HG02840 (cell line): ENCODE results near the gene FCGR3B.
"Not testable (repeated sequence)": the region's sequence is repeated elsewhere in the genome, so short reads cannot be mapped to it uniquely, and the experiment has no call there.

Experiments
- ATAC-seq: cut with Tn5 transposase; IDR thresholded peaks from one replicate; pipeline ENCODE4 v1.9.1; 2021; ENCODE audit warnings: mild to moderate bottlenecking, moderate library complexity, moderate number of reproducible peaks; ENCODE audit not compliant: unreplicated experiment, low FRiP score

Gene FCGR3B

DNA sequence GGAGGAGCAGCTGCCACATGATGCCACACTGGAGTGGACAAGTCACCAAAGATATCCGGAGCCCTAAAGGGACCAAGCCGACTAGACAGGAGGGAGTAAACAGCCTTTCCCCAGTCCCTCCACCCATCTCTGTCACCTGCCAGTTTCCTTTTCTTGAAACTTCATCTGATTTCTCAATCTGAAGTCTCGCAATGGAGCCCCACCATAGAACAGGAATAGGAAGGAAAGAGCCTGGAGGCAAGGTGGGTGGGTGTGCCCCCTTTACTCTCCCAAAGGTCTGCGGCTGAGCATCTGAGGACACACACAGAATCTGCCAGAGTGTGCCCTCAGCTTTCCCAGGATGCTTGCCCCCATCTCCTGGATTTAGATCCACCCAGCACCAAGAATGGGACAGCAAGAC, at the start of gene FCGR3B:
Gene FCGR3B, minus strand, starts transcription at position 101 of the 400 bp plus-strand sequence. Its CDS starts 82 bp downstream, at position 19.
- no peak for ATAC-seq

DNA sequence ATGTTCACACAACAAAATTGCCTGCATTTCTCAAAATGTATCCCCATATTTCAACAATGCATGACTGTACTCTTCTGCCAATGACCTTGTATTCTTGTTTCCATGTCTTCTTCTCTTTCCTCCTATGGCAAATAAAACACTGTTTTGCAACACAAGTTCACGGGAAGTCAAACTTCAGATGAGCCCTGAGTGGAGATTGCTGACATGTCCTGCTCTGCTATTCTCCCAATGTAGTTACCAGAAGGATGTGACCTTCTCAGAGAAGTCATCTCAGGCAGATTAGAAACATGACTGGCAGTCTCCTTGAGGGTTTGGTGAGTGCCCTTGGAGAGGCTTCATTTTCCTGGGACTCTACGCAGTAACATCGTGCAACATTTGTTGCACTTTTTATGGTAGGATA, 47.5 kb upstream of the FCGR3B start:
- ATAC-seq, result no peak

DNA sequence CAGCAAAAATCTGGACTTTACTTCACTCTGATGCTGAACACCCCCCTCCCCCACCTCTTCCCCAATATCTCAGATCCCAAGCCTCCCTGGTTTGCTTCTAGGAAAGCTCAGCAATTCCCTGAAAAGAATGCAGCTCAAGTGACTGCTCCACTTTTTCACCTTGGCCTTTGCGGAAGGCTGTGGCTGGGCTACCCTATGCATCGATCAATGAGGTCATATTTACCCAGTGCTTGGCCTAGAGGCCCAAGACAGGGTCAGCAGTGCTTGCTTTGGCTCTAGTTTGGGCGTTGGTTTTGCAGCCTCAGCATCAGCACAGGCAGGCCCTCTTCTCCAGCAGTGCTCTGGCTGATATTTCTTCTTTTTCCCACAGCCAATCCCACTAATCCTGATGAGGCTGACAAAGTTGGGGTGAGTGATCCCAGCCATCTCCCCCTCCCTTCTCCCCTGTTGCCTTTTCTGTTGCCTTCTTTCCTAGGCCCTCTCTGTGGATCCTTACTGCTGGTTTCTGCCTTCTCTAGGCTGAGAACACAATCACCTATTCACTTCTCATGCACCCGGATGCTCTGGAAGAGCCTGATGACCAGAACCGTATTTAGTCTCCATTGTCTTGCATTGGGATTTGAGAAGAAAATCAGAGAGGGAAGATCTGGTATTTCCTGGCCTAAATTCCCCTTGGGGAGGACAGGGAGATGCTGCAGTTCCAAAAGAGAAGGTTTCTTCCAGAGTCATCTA, 46.1 kb upstream of the FCGR3B start:
- no peak for ATAC-seq

- ATAC-seq, result no peak
Measured at GRCh38 chr1:161676441-161676840, 45.5 kb upstream of the FCGR3B start.

GRCh38 chr1:161674908-161675307, 43.9 kb upstream of the FCGR3B start:
- not testable (repeated sequence) for ATAC-seq

DNA sequence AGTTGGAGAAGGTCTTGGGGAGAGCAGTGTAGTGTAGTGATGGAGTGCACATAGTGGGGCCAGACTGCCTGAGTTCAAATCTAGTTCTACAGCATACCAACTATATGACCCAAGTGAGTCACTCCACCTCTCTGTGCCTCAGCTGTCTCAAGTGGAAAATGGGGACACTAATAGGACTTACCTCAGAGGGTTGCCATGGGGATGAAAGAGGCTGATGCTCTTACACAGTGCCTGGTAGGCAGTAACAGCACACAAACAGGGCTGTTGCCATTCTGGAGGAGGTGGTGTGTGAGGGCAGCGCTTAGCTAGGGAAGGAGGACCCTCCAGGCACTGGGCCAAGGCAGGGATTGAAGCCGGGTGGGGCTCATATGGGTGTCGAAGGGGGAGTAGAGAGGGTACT, 43.5 kb upstream of the FCGR3B start:
- ATAC-seq, result not testable (repeated sequence)

GRCh38 chr1:161673437-161673836, 42.5 kb upstream of the FCGR3B start:
- ATAC-seq, result not testable (repeated sequence)

DNA sequence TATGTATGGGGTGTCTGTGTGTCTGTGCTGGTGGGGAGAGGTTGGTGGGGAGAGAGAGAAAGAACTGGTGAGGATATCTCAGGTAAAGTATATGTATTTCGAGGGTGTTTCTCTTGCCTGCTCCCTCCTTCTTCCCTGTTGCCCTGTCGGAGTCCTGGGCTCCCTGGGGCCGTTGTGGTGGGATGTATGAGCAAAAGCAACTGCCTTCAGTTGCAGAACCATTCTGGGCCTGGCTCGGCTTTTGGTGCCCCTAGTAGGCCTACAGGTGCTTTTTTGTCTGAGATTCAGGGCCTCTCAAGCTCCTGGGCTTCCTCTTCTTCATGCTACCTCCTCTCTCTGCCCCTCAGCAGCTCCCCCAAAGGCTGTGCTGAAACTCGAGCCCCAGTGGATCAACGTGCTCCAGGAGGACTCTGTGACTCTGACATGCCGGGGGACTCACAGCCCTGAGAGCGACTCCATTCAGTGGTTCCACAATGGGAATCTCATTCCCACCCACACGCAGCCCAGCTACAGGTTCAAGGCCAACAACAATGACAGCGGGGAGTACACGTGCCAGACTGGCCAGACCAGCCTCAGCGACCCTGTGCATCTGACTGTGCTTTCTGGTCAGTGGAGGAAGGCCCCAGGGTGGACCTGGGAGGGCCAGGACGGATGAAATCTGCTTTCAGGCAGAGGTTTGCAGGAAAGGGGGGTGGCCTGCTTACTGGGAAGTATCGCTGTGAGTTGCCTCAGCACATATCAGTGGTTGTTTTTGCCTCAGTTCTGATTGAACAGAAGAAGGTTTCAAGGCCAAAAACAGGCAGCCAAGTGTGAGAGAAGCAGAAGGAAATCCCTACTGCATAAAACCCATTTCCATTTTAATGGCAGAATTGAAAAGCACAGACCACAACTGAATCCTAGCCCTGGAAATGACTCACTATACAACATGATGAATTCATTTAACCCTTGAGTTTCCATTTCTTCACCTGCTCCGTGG, 40.4 kb upstream of the FCGR3B start:
- not testable (repeated sequence) for ATAC-seq

DNA sequence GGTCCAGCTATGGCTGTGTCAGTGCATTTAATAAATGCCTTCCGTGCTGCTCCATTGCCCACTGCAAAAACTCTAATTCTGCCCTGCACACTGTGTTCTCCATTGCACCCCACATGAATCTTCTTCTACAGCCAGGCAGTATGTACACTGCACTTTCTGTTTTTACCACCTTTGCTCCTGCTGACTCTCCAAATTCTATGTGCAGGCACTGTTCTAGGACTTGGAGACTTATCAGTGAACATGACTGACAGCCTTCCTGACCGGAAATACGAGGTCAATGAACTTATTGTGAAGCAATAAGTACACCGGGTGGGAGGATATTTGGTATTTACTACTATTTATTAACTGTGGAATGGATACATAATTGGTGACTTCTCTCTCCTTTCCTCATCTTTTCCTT, 33.7 kb upstream of the FCGR3B start:
- ATAC-seq, result not testable (repeated sequence)

DNA sequence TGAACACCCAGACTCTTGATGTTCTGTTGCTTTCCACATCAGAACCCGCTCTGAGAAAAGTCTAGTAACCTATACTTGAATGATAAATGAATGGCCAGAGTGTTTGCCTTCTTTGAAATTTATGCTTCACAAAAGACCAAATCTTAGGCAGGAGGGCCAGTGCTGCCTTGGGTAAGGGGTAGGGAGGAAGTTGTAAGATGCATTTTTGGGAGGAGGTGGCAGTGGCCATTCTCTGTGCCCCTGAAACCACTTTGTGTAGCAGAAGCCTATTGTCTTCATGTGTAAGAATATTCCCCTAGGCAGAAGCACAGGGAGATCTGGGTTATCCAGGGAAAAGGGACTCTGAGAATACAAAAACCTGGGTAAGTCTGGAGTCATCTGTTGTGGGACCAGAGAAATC, 32.6 kb upstream of the FCGR3B start:
- not testable (repeated sequence) for ATAC-seq

- ATAC-seq, result peak; percentile 67
Measured at GRCh38 chr1:161662684-161663339, 31.8 kb upstream of the FCGR3B start, which contains the start of gene FCGR2B. Gene FCGR2B (plus strand): TSS chr1:161663143. CDS start chr1:161663242, 99 bp downstream.

DNA sequence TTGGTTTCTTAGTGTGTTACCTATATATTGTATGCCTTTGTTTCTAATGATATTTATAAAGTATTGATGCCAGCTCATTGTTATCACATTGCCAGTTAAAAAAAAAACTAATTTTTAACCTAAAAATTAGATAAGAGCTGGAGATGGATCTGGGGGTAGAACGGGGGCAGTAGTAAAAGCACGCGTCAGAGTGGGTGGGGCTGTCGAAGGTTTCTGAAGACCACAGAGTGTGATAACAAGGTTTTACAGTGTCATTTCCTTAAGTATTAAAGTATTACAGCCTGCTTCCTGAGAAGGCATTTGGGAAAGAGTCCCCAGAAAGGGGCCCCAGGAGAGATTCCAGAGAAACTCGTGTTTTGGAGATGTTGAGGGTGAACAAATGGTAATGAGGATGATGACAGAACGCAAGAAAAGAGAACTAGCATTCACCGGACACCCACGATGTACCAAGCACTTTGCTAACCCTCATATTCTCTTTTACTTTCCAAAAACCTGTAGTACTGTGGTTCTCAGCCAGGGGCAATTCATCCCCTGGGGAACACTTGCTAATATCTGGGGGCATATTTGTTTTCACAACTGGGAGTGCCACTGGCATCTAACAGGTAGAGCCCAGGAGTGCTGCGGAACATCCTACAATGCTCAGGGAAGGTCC, 30.8 kb upstream of the FCGR3B start:
- not testable (repeated sequence) for ATAC-seq

DNA sequence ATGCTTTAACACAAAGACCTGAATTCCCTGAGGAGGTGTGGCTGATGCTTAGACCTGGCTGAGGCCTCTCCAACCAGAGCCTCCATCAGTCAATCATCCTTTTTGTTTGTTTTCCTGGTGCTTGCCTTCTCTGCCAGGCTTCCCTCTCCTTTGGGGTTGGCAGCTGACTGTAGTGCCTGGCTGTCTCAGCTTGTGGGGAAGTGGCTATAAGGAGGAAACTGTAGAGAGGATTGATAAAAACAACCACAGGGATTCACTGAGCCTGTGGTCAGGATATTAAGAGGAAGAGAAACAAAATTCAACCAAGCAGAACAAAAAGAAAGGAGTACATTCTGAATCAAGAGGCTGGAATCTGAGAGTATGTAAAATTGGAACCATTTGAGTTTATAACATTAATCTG, 27.5 kb upstream of the FCGR3B start:
- ATAC-seq, result not testable (repeated sequence)

- ATAC-seq, result not testable (repeated sequence)
Measured at GRCh38 chr1:161653971-161654370, 23.0 kb upstream of the FCGR3B start.

DNA sequence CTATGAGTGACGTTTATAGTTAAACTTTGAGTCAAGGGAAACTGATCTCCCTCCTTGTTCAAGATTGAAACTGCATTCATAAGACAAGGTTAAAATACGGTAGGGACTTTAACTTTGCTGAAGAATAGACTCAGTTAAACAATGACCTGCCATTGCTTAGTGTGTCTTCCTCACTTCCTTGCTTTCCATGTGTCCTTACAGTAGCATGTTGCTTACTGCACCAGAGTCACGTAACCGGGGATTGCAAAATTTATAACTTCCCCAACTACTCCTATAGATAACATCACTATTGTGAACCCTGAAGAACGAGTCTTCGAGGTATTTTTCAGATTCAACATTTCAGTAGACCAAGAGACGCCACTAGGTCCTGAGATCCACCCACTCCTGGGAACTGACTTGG, 22.6 kb upstream of the FCGR3B start:
- not testable (repeated sequence) for ATAC-seq

GRCh38 chr1:161647507-161648360, 16.8 kb upstream of the FCGR3B start:
- ATAC-seq, result not testable (repeated sequence)

DNA sequence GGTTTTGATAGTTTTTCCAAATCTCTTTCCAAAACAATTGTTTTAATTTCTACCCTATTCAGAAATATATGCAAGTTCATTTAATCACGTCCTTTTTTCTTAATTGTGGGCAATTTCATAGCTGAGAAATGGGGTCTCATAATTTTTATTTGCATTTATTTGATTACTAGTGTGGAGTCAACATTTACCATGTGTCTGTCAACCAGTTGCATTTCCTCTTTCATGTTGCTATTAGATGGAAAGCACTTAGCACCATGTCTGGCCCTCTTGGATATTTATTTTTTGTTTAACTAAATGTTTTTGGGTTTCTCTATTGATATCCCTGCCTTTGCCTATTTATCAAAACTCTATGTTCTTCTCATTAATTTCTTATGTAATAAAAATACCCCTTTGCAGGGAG, 13.9 kb upstream of the FCGR3B start:
- ATAC-seq, result not testable (repeated sequence)

DNA sequence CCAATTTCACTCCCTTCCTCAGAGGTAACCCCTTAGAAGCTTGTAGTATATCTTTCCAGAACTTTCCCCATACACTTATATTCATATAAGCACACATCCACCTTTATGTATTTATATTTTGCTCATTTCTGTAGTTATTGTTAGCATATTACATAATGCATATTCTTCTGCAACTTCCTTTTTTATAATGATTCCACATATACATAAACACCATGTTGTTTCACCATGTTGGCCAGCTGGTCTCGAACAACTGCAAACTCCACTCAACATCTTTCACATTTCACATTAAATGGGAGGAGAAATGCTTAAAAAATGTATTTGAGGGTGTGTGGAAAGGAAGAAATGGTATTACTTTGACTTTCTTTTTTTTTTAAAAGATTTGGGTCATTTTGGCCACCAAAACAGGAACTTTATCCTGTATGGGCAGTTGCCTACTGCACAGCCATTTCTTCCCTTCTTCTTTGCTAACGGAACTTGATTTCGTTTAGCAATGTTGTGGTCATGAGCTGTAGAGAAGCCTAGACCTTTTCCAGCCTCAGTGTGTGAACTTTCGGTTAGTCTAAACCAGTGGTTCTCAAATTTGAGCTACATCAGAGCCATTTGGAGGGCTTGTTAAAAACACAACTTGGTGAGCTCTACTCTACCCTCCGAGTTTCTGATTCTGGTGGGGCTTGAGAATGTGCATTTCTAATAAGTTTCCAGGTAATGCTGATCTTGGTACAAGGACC, 12.7 kb upstream of the FCGR3B start:
- ATAC-seq, result not testable (repeated sequence)
